ENCODE data around the gene ZNF385D.

The ZNF385D gene, protein sequence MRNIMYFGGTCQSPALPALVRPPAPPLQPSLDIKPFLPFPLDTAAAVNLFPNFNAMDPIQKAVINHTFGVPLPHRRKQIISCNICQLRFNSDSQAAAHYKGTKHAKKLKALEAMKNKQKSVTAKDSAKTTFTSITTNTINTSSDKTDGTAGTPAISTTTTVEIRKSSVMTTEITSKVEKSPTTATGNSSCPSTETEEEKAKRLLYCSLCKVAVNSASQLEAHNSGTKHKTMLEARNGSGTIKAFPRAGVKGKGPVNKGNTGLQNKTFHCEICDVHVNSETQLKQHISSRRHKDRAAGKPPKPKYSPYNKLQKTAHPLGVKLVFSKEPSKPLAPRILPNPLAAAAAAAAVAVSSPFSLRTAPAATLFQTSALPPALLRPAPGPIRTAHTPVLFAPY

GRCh38 chr3:21750831-21751391 lies at the start of gene ZNF385D:
Gene ZNF385D (minus strand): TSS chr3:21751210. CDS start chr3:21750916, 294 bp downstream.
- Histone ChIP-seq H3K27me3 (peaks cover 17 to 23% (median 20%) of the 10 kb centered on the region in 11 experiments), H3K4me1 (peaks cover 11 to 24% (median 19%) of the 10 kb centered on the region in 10 experiments), H3K4me3 (no peak within 1 kb of the TSS), H4K20me1 (no peaks in the 10 kb centered on the region), H3K9ac (no peak within 1 kb of the TSS), H3K4me2 (no peak within 1 kb of the TSS), H3K36me3 (no peaks in the 10 kb centered on the region), H3K9me3 (replicated peaks in 1 of 11) (peaks cover 0 to 7% (median 0%) of the 10 kb centered on the region in 11 experiments; a peak in 7 of 22 replicates), H3K27ac (no peak within 1 kb of the TSS)
- no peak for TF ChIP-seq Cebpa-rat (IDR thresholded peaks at IDR 0.05)

GRCh38 chr3:21798356-21799088 lies 47.5 kb upstream of the ZNF385D start:
- no peak for TF ChIP-seq Cebpa-rat (IDR thresholded peaks at IDR 0.05)

DNA sequence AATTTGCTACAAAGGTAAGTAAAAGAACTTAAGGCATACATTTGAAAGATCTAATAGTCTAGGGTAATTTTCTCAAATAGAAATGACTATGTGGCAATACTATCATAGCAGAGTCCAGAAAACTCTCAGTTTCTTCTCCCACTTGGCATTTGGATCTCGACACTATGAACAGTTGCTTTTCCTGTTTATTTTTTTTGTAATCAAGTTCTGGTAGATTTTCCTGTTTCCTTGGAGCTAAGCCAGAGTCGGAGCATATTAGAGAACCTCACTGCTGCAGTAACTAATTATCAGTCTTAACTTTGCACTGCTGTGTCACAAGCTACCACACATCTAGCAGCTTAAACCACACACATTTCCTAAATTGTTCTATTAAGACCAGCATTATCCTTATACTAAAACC lies 44.9 kb upstream of the ZNF385D start:
- no peak overlapping the region for H3K27ac ChIP-seq
- H3K4me1 ChIP-seq: peaks cover 0 to 20% (median 11%) of the 10 kb centered on the region in 10 experiments; a peak in 13 of 20 replicates
- H3K4me3 ChIP-seq: no peak overlapping the region
- no peaks in the 10 kb centered on the region for H4K20me1 ChIP-seq
- no peak for TF ChIP-seq Cebpa-rat (IDR thresholded peaks at IDR 0.05)
- no peaks in the 10 kb centered on the region for H3K27me3 ChIP-seq
- no peaks in the 10 kb centered on the region for H3K36me3 ChIP-seq
- H3K4me2 ChIP-seq: no peak overlapping the region
- no peak overlapping the region for H3K9ac ChIP-seq
- H3K9me3 ChIP-seq (replicated peaks in 1 of 11): peaks cover 4 to 21% (median 17%) of the 10 kb centered on the region in 11 experiments; a peak in 15 of 22 replicates

More at GRCh38 chr3:21798356-21799088, 47.5 kb upstream of the ZNF385D start:
- Histone ChIP-seq H3K4me2 (no peak overlapping the region), H3K9me3 (replicated peaks in 1 of 11) (peaks cover 4 to 26% (median 19%) of the 10 kb centered on the region in 11 experiments; a peak in 15 of 22 replicates), H3K4me3 (no peak overlapping the region), H4K20me1 (no peaks in the 10 kb centered on the region), H3K27ac (no peak overlapping the region), H3K9ac (no peak overlapping the region), H3K4me1 (no peaks in the 10 kb centered on the region), H3K36me3 (no peaks in the 10 kb centered on the region), H3K27me3 (no peaks in the 10 kb centered on the region)

DNA sequence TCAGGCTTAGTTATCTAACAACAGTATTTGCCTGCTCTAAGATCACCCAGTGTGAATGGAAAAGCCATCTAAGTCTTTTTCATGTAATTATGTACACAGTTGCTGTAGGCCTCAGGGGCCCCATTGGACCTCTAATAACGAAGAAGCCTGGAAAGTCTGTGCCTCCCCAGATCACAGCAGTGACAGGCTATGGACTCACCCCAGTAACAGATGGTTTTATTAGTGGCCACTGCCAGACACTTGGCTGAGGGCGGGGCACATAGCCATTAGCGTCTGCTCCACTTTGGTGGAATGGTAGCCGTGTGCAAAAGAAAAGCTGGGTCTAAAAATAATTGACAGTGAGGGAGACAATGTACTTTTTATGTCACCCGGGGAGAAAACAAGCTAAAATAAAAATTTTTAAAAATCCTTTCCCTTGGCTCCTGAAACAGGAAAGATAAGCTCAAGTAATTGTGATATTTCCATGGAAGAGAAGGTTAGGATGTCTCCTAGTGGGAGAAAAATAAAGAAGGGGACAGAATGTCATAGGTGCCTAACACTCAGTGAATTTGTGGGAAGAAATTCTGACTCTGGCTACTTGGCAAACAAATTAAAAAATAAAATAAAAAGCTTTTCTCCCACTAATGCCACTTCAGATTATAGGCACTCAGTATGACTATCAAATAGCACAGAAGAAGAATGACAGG lies 44.3 kb upstream of the ZNF385D start:
- TF ChIP-seq Cebpa-rat (IDR thresholded peaks at IDR 0.05): no peak
- Histone ChIP-seq H4K20me1 (no peaks in the 10 kb centered on the region), H3K4me3 (no peak overlapping the region), H3K9me3 (replicated peaks in 1 of 11) (peaks cover 2 to 15% (median 12%) of the 10 kb centered on the region in 11 experiments; a peak in 15 of 22 replicates), H3K4me2 (no peak overlapping the region), H3K36me3 (no peaks in the 10 kb centered on the region), H3K27me3 (no peaks in the 10 kb centered on the region), H3K9ac (no peak overlapping the region), H3K27ac (no peak overlapping the region), H3K4me1 (peaks cover 0 to 20% (median 11%) of the 10 kb centered on the region in 10 experiments; a peak in 13 of 20 replicates)

DNA sequence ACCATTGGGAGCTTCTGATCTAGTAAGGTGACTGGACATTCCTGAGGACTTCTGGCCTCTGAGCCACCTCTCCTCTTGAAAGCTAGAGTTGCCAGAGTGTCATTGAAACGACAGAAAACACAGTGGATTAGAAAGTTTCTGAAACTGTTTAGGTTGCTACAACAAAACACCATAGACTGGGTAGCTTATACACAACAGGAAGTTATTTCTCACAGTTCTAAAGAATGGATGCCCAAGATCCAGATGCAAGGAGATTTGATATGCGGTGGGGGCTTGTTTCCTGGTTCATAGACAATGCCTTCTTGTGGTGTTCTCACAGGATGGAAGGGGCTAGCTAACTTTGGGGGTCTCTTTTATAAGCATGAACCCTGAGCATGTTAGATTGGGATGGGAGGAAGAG lies 43.3 kb upstream of the ZNF385D start:
- H4K20me1 ChIP-seq: no peaks in the 10 kb centered on the region
- no peak overlapping the region for H3K27ac ChIP-seq
- H3K27me3 ChIP-seq: no peaks in the 10 kb centered on the region
- no peaks in the 10 kb centered on the region for H3K36me3 ChIP-seq
- H3K4me2 ChIP-seq: no peak overlapping the region
- H3K4me3 ChIP-seq: no peak overlapping the region
- H3K9me3 ChIP-seq (replicated peaks in 1 of 11): peaks cover 0 to 9% (median 3%) of the 10 kb centered on the region in 11 experiments; a peak in 5 of 22 replicates
- peaks cover 0 to 28% (median 16%) of the 10 kb centered on the region in 10 experiments; a peak in 14 of 20 replicates for H3K4me1 ChIP-seq
- no peak for TF ChIP-seq Cebpa-rat (IDR thresholded peaks at IDR 0.05)
- no peak overlapping the region for H3K9ac ChIP-seq

GRCh38 chr3:21792176-21792575 lies 41.2 kb upstream of the ZNF385D start:
- Histone ChIP-seq H3K4me3 (no peak overlapping the region), H4K20me1 (no peaks in the 10 kb centered on the region), H3K9ac (no peak overlapping the region), H3K27me3 (no peaks in the 10 kb centered on the region), H3K27ac (no peak overlapping the region; a peak in 2 of 22 replicates), H3K4me2 (peak overlapping the region in 8 of 11 experiments; percentile 24 to 57 (median 46); a peak in 13 of 22 replicates), H3K36me3 (no peaks in the 10 kb centered on the region), H3K9me3 (replicated peaks in 1 of 11) (peaks cover 0 to 8% (median 0%) of the 10 kb centered on the region in 11 experiments; a peak in 2 of 22 replicates), H3K4me1 (peaks cover 0 to 28% (median 16%) of the 10 kb centered on the region in 10 experiments; a peak in 14 of 20 replicates)
- TF ChIP-seq Cebpa-rat (IDR thresholded peaks at IDR 0.05): no peak

- no peak for TF ChIP-seq Cebpa-rat (IDR thresholded peaks at IDR 0.05)
- no peaks in the 10 kb centered on the region for H4K20me1 ChIP-seq
- H3K27me3 ChIP-seq: no peaks in the 10 kb centered on the region
- H3K27ac ChIP-seq: no peak overlapping the region; a peak in 1 of 22 replicates
- peaks cover 0 to 28% (median 16%) of the 10 kb centered on the region in 10 experiments; a peak in 14 of 20 replicates for H3K4me1 ChIP-seq
- H3K36me3 ChIP-seq: no peaks in the 10 kb centered on the region
- peak overlapping the region in 3 of 11 experiments; percentile 47 to 50 (median 50); a peak in 4 of 22 replicates for H3K4me2 ChIP-seq
- H3K4me3 ChIP-seq: no peak overlapping the region
- no peak overlapping the region for H3K9ac ChIP-seq
- H3K9me3 ChIP-seq (replicated peaks in 1 of 11): peaks cover 0 to 8% (median 0%) of the 10 kb centered on the region in 11 experiments; a peak in 3 of 22 replicates
Observed at GRCh38 chr3:21791356-21791755, 40.3 kb upstream of the ZNF385D start.

DNA sequence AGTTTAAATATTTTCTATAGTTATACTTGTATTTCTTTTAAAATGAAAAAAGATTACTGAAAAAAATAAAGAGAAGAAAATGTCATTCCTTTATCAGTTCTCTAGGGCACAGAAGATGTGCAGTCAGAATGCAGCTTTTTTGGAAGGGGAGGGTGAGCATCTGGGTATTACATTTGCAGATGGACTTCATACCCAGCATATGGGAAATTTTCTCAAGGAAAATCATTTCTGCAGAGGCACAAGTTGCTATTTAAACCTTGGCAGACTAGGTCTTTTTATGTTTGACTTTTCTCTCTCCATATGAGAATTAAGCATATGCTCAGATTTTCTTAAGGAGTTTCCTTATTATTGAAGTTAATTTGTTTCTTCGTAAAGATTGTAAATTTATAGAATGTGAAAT lies 39.5 kb upstream of the ZNF385D start:
- peaks cover 0 to 34% (median 16%) of the 10 kb centered on the region in 10 experiments; a peak in 15 of 20 replicates for H3K4me1 ChIP-seq

More for the DNA sequence above, 39.5 kb upstream of the ZNF385D start:
- H3K4me3 ChIP-seq: no peak overlapping the region
- peaks cover 0 to 8% (median 0%) of the 10 kb centered on the region in 11 experiments; a peak in 3 of 22 replicates for H3K9me3 ChIP-seq (replicated peaks in 1 of 11)
- no peak overlapping the region for H3K27ac ChIP-seq
- no peaks in the 10 kb centered on the region for H3K27me3 ChIP-seq
- no peak overlapping the region for H3K9ac ChIP-seq
- TF ChIP-seq Cebpa-rat (IDR thresholded peaks at IDR 0.05): no peak
- H3K4me2 ChIP-seq: no peak overlapping the region
- H4K20me1 ChIP-seq: no peaks in the 10 kb centered on the region
- no peaks in the 10 kb centered on the region for H3K36me3 ChIP-seq
